SK-N-SH treated with all-trans-retinoic acid at 6 μM for 48 hours (cell line): ENCODE data around the gene MECR.

Experiments used
- CSRNP3 ChIP-seq: fragments of 250-450 bp; sonication (Bioruptor Pico); IDR thresholded peaks from 2 replicates; pipeline ENCODE4 v1.5.1; 2021; ENCODE audit warnings: mild to moderate bottlenecking, moderate library complexity
- PATZ1 ChIP-seq: fragments of 250-450 bp; sonication (Bioruptor Pico); IDR thresholded peaks from 2 replicates; pipeline ENCODE4 v1.8.0; 2020; ENCODE audit warnings: mild to moderate bottlenecking, moderate library complexity, borderline replicate concordance
- POU6F1 ChIP-seq: fragments of 250-450 bp; sonication (Bioruptor Pico); IDR thresholded peaks from 2 replicates; pipeline ENCODE4 v1.8.0; 2021; ENCODE audit warnings: low read depth, mild to moderate bottlenecking, moderate library complexity, borderline replicate concordance
- PPARA ChIP-seq: fragments of 250-450 bp; sonication (Bioruptor Pico); IDR thresholded peaks from 2 replicates; pipeline ENCODE4 v1.5.0; 2020; ENCODE audit warnings: mild to moderate bottlenecking, borderline replicate concordance
- SNAI2 ChIP-seq: fragments of 250-450 bp; sonication (Bioruptor Pico); IDR thresholded peaks from 2 replicates; pipeline ENCODE4 v1.5.0; 2020; ENCODE audit warnings: mild to moderate bottlenecking, moderate library complexity
- TCF4 ChIP-seq: fragments of 250-450 bp; sonication (Bioruptor Pico); IDR thresholded peaks from 2 replicates; pipeline ENCODE4 v1.8.0; 2021; ENCODE audit warnings: mild to moderate bottlenecking, moderate library complexity, borderline replicate concordance
- TOX ChIP-seq: fragments of 250-450 bp; sonication (Bioruptor Pico); IDR thresholded peaks from 2 replicates; pipeline ENCODE4 v1.8.0; 2021; ENCODE audit warnings: mild to moderate bottlenecking, moderate library complexity, borderline replicate concordance
- ZC3H10 ChIP-seq: fragments of 250-450 bp; sonication (Bioruptor Pico); IDR thresholded peaks from 2 replicates; pipeline ENCODE4 v1.5.1; 2021; ENCODE audit warnings: mild to moderate bottlenecking, moderate library complexity
- ZNF565 ChIP-seq: fragments of 450-650 bp; formaldehyde crosslinking; conservative IDR thresholded peaks from 2 replicates; pipeline ENCODE4 v1.5.0; 2020; ENCODE audit warnings: low read depth, mild to moderate bottlenecking, moderate library complexity
- ZNF8 ChIP-seq: fragments of 450-650 bp; formaldehyde crosslinking; IDR thresholded peaks from 2 replicates; pipeline ENCODE4 v1.5.0; 2020; ENCODE audit warnings: mild to moderate bottlenecking, moderate library complexity

DNA sequence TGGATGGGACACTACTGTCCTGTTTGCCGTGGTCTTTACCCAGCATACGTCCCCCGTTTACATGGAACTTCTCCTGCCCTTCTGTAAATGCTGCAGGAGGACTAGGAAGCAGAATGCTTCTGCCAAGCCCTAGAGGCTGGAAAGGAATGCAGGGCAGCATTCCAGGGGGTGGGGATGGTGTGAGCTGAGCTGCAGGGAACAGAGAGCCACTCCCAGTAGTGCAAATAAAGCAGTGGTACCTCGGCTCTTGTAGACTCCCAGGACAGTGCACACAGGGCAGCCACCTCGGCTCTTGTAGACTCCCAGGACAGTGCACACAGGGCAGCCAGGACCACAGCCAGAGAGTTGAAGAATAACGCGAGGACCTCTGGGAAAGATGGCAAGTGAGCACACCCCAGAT is 41.0 kb upstream of the MECR start:
- no peak for TF ChIP-seq SNAI2 (CRISPR knock-in tag)
- no peak for TF ChIP-seq CSRNP3 (CRISPR knock-in tag)
- no peak for TF ChIP-seq ZC3H10 (CRISPR knock-in tag)
- no peak for TF ChIP-seq POU6F1 (CRISPR knock-in tag)
- TF ChIP-seq TCF4 (CRISPR knock-in tag), result no peak
- no peak for TF ChIP-seq PPARA (CRISPR knock-in tag)
- TF ChIP-seq ZNF565 (CRISPR knock-in tag), result no peak
- TF ChIP-seq ZNF8 (CRISPR knock-in tag), result no peak
- TF ChIP-seq PATZ1, result no peak
- no peak for TF ChIP-seq TOX (CRISPR knock-in tag)
